Measurements from ENCODE around the gene MPND. TPM values are rescaled to one million over a fixed set of nuclear protein-coding genes. Genes with fewer than 3 reads are reported as not detected.

MPND gene
- 10 to 100 TPM; 10.9 to 15.9 (median 14.6) TPM for polyA plus RNA-seq (ENCODE audit: insufficient read length in 10 of 10)
- long read RNA-seq, donor 1, partial matches to known transcripts, result 0 of 3 reads
- long read RNA-seq, donor 1, other reads (novel, unspliced or antisense), result 0 of 3 reads
- long read RNA-seq, donor 2, partial matches to known transcripts, result 0 of 1 reads
- long read RNA-seq, donor 2, other reads (novel, unspliced or antisense), result 0 of 1 reads
- long read RNA-seq, donor 3, result 0 reads
- long read RNA-seq, donor 4, partial matches to known transcripts, result 0 of 3 reads
- long read RNA-seq, donor 4, other reads (novel, unspliced or antisense), result 0 of 3 reads
- long read RNA-seq, donor 5, partial matches to known transcripts, result 0 of 2 reads
- long read RNA-seq, donor 5, other reads (novel, unspliced or antisense), result 0 of 2 reads
- long read RNA-seq, donor 6, partial matches to known transcripts, result 0 of 1 reads
- long read RNA-seq, donor 6, other reads (novel, unspliced or antisense), result 0 of 1 reads
- long read RNA-seq, donor 7, partial matches to known transcripts, result 0 of 1 reads
- long read RNA-seq, donor 7, other reads (novel, unspliced or antisense), result 0 of 1 reads
- long read RNA-seq, donor 8, partial matches to known transcripts, result 0 of 2 reads
- long read RNA-seq, donor 8, other reads (novel, unspliced or antisense), result 0 of 2 reads
- long read RNA-seq, donor 9, result 0 reads

DNA sequence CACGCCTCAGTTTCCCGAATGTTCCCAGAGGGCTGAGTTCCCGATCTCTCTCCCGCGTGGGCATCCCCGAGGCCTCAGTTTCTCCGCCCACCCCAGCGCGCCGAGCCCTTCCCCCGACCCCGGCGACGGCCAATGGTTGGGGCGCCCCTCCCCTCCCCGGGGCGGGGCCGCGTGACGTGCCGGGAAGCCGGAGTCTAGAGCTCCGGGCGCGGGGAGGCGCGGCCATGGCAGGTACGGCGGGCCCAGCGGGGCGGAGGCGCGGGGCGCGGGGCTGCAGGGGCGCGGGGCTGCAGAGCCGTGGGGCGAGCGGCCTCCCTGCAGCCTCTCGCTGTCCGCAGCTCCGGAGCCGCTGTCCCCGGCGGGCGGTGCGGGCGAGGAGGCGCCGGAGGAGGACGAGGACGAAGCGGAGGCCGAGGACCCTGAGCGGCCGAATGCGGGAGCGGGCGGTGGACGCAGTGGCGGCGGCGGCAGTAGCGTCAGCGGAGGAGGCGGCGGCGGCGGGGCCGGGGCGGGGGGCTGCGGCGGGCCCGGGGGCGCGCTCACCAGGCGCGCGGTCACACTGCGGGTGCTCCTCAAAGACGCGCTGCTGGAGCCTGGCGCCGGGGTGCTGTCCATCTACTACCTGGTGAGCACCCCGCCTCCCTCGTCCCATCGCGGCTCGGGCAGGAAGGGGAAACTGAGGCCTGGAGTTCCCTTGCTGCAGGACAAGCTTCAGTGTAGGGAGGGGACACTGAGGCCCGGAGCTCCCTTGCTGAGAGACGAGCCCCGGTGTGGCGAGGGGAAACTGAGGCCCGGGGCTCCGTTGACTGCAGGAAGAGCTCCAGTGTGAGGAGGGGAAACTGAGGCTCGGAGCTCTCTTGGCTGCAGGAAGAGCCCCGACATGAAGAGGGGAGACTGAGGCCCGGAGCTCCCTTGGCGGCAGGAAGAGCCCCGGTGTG, at the start of gene MPND:
TSS of gene MPND (plus strand) at position 193 of the 938 bp plus-strand sequence. CDS start at position 225, 32 bp downstream.
- peak; percentile 86 to 97 (median 95) for DNase-seq

- DNase-seq, result no peak
These were observed 49.0 kb upstream of the MPND start for GRCh38 chr19:4294389-4294788.

DNA sequence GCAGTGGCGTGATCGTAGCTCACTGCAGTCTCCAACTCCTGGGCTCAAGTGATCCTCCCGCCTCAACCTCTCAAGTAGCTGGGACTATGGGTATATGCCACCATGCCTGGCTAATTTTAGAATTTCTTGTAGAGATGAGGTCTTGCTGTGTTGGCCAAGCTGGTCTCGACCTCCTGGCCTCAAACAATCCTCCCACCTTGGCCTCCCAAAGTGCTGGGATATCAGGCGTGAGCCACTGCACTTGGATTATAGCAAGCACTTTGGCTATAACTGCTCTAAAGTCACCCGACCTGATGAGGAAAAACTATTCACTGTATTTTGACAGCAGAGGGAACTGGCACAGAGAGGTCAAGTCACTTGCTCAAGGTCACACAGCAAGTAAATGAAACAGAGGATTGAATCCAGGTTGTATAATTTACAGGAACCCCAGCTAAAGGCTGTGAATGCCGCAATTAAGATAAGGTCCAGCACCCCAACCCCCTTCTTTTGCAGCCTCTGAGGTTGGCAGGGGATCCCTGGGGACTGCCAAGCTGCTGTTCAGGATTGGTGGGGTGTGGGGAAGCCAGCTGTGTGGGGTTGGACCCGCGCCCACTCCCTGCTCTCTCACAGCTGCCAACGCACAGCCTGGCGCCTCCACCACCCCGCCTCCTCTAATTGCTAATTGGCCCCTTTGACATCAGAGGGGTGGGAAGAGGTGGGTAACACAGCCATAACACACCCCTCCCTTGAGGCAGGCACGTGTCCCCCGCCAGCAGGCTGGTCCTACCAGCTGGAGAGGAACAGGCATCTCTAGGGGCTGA, 47.2 kb upstream of the MPND start:
- peak; percentile 25 to 66 (median 42) for DNase-seq

DNA sequence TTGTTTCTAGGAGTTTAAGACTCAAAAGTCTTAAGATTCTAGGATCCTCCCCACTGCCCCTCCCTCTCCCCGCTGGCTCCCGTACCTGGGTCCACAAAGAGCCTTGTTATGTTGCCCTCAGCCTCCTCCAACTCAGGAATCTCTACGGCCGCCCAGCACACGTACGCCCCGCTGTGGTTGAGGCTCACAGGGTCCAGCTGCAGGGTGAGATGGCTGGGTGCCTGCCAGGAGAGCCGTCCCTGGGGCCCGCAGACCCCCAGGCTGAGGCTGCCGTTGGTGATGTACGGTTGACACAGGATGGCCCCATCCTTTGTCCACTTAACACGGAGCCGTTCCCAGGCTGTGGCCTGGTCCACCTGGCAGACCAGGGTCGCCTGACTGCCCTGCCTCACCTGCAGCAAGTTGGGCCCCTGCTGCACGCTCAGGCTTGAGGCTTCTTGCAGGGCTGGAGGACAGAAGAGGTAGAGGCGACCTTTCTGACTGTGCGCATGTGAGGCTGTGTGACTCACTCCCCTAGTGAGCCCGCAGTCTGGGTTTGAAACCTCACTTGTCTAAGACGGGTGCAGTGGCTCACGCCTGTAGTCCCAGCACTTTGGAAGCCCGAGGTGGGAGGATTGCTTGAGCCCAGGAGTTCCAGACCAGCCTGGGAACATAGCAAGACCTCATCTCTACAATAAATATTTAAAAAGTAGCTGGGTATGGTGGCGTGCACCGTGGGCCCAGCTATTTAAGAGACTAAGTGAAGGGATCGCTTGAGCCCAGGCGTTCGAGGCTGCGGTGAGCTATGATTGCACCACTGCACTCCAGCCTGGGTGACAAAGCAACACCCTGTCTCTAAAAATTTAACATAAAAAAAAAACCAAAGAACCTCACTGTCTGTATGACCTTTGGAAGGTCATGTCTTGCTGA, 45.2 kb upstream of the MPND start:
- DNase-seq, result no peak

- no peak for DNase-seq
These were observed 44.4 kb upstream of the MPND start for GRCh38 chr19:4298810-4299550.

- DNase-seq, result no peak
These were observed 42.8 kb upstream of the MPND start for GRCh38 chr19:4300589-4300988.

GRCh38 chr19:4301590-4302242, 41.6 kb upstream of the MPND start:
- peak in 1 of 3 donors; percentile 27 for DNase-seq

- DNase-seq, result no peak
These were observed 41.1 kb upstream of the MPND start, which contains the start of gene TMIGD2 for GRCh38 chr19:4302243-4302640. Gene TMIGD2, minus strand, starts transcription at chr19:4302389. Its CDS starts 4 bp downstream, at chr19:4302385.

GRCh38 chr19:4303819-4304537, 39.4 kb upstream of the MPND start:
- DNase-seq, result no peak

- peak; percentile 25 to 54 (median 32) for DNase-seq
These were observed 38.7 kb upstream of the MPND start, which contains the start of gene FSD1 for GRCh38 chr19:4304538-4305256. Gene FSD1, plus strand, starts transcription at chr19:4304598. Its CDS starts 149 bp downstream, at chr19:4304747.

DNA sequence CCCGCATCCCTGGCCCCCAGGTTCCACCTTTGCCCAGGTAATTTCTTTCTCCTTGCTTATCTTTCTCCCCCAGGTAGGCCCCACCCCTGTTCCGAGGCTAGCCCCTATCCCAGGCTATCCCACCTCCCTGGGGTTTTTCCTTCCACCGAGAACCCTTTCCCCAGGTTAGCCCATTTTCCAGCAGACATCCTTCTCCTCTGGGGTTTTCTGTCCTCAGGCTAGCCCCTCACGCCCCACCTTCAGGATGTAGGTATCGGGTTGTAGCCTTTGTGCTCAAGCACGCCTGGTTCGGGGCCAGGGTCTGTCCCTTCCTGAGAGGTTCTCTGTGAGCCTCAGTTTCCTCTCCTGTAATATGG, 38.1 kb upstream of the MPND start:
- no peak for DNase-seq

DNA sequence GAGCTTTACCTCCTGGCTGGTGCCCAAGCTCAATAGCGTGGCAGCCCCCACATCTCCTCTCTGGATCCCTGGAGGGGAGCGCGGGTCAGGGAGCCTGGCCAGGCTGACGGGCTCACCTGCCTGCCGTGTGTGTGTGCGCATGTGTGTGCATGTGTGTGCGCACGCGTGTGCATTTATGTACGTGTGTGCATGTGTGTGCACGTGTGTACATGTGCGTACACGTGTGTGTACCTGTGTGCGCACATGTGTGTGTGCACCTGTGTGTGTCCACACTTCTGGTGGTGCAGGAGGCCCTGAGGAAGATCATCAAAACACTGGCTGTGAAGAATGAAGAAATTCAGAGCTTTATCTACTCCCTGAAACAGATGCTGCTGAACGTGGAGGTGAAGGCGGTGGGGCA, 37.7 kb upstream of the MPND start:
- DNase-seq, result no peak

GRCh38 chr19:4310247-4311121, 32.9 kb upstream of the MPND start:
- DNase-seq, result no peak

- DNase-seq, result no peak
These were observed 29.4 kb upstream of the MPND start for GRCh38 chr19:4313847-4314490.

GRCh38 chr19:4316956-4317355, 26.4 kb upstream of the MPND start:
- no peak for DNase-seq

DNA sequence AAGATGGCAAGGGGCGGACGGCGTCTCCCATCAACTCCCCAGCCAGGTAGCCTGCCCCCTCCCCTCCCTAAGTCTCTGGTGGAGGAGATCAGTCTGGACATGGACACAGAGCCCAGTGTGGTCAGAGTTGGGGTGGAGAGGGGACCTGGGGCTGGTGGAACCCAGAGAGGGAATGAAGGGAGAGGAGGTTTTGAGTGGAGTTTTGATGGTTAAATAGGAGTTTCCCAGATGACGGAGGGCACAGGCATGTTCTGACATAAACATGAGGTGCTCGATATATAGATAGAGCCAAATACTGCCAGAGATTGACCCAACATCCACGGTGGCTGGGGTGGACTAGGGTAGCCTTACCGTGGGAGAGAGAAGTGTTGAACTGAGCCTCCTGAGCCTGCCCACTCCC, 24.9 kb upstream of the MPND start:
- no peak for DNase-seq
